Kidney capillary endothelial cell (primary cell): ENCODE results near the gene SGSM1.

Experiments
- DNase-seq: peaks from one replicate; pipeline ENCODE4 v3.0.0-alpha.2; 2018; ENCODE audit warnings: low spot score

The SGSM1 gene

GRCh38 chr22:24806663-24807001, 621 bp downstream of the SGSM1 start:
- DNase-seq, result no peak

GRCh38 chr22:24807284-24807950, 1.4 kb downstream of the SGSM1 start:
- no peak for DNase-seq

GRCh38 chr22:24809331-24809730, 3.3 kb downstream of the SGSM1 start:
- no peak for DNase-seq

- no peak for DNase-seq
These were observed 4.2 kb downstream of the SGSM1 start for GRCh38 chr22:24810043-24810749.

- no peak for DNase-seq
These were observed 7.2 kb downstream of the SGSM1 start for GRCh38 chr22:24812950-24813775.

GRCh38 chr22:24813861-24814770, 8.1 kb downstream of the SGSM1 start:
- DNase-seq, result no peak

- DNase-seq, result no peak
These were observed 10.8 kb downstream of the SGSM1 start for GRCh38 chr22:24816806-24817205.

GRCh38 chr22:24819487-24819886, 13.5 kb downstream of the SGSM1 start:
- no peak for DNase-seq

GRCh38 chr22:24819911-24820461, 14.0 kb downstream of the SGSM1 start:
- DNase-seq, result no peak

GRCh38 chr22:24822471-24822870, 16.5 kb downstream of the SGSM1 start:
- no peak for DNase-seq

GRCh38 chr22:24823787-24824186, 17.8 kb downstream of the SGSM1 start:
- no peak for DNase-seq

GRCh38 chr22:24824250-24824649, 18.2 kb downstream of the SGSM1 start:
- no peak for DNase-seq

- no peak for DNase-seq
These were observed 18.9 kb downstream of the SGSM1 start for GRCh38 chr22:24824915-24825314.

- DNase-seq, result no peak
These were observed 20.8 kb downstream of the SGSM1 start for GRCh38 chr22:24826710-24827285.

GRCh38 chr22:24827296-24827695, 21.3 kb downstream of the SGSM1 start:
- DNase-seq, result no peak

GRCh38 chr22:24830205-24830979, 24.4 kb downstream of the SGSM1 start:
- DNase-seq, result no peak

- DNase-seq, result no peak
These were observed 25.7 kb downstream of the SGSM1 start for GRCh38 chr22:24831687-24832086.

- DNase-seq, result no peak
These were observed 28.0 kb downstream of the SGSM1 start for GRCh38 chr22:24833881-24834495.

- no peak for DNase-seq
These were observed 29.0 kb downstream of the SGSM1 start for GRCh38 chr22:24834845-24835570.
